DMS53 (cell line): Measurements from ENCODE around the gene PABPC3.

ENCODE experiments used
- DNase-seq: peaks from one replicate; lab custom pipeline; 2025; lab: John Stamatoyannopoulos, UW

Gene PABPC3

DNA sequence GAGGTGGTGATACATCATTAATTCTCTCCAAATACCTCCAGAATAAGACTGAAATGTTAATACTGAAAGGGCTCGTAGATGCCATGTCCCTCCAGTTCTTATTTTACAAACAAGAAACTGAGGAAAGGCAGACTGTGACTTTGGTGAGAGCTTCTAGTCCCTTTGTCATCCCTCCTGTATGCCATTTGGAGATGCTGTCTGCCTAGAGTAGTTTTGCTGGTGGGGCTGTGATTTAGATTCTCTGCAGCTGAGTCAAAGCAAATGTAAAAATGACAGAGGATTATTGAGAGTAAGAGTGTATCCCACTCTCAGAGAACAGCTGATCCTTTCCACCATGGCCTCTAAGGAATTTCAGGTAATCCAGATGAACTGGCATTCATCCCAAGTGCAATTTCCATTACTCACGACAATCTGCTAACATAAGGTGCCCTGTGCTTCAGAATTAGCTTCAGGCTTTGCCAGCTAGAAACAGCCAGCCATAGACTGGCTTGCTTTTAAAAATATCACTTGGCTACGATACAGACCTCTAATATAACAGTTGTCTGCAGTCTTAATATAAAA is 16.8 kb downstream of the PABPC3 start:
- DNase-seq = no peak

DNA sequence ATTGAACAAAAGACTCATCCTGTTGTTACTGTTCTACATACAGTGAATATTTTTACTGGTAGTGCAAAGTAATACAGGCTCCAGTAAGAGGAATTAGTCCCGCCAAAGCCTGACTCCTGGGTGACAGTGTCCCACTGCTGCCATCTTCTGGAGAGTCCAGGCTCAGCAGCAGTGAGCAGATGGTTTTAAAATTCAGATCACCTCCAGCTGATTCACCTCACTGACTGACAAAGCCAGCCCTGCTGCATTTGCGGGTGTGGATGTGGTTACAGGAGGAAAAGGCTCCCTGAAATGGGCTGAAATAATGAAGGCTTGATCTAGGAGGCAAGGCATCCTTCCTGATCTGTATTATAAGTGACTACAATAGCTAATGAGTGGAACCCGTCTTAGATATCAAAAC is 18.3 kb downstream of the PABPC3 start:
- DNase-seq = peak; percentile 89

DNA sequence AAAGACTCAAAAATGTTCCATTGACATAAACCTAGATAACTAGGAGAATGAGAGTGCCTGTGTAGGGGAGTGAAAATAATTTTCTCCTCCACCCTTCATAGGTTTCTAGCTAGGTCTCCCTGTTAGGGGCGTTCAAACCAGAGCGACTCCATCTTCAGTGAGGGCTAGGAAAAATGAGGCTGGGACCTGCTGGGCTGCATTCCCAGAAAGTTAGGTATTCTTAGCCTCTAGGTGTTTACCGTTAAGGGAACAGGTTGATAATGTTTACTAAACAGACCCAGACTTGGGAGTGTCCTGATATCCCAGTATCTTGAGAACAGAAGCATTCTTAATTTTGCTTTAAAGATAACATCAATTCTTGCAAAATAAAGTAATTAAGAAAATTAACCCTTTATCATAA is 20.1 kb downstream of the PABPC3 start:
- DNase-seq = no peak

DNA sequence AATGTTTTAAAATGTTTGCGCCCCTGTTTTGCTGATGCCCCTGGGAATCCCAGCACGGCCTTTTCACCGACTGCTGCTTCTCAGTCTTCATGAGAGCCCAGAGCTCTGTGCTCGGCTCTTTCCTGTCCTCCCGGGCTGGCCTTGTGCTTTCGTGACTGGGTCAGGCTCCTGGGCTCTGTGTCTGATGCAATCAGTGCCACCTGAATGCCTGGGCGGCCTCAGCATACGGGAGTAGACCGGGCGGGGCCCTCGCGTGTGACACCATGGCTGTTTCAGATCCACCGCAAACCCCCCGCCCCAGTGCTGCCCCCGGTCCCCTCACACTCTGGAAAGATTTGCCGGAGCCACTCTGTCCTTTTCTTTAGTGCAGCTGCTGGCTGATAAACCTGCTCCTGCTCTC is 21.4 kb downstream of the PABPC3 start:
- no peak for DNase-seq

GRCh38 chr13:25118378-25118905 is 22.5 kb downstream of the PABPC3 start:
- DNase-seq = no peak

DNA sequence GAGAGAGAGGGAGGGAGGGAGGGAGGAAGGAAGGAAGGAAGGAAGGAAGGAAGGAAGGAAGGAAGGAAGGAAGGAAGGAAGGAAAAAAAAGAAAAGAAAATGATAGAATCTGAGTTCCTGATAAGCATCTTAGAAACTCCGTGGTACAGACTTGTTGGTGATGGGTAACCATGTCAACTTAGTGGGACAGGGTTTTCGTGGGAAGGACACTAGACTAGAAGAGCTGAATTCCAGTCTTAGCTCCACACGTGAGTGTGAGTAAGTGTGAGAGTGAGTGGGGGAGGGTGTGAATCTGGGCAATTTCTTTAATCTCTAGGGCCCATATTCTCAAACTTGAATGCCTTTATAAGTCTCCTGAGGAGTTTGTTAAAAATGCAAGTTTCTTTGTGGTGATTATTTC is 35.0 kb downstream of the PABPC3 start:
- no peak for DNase-seq

DNA sequence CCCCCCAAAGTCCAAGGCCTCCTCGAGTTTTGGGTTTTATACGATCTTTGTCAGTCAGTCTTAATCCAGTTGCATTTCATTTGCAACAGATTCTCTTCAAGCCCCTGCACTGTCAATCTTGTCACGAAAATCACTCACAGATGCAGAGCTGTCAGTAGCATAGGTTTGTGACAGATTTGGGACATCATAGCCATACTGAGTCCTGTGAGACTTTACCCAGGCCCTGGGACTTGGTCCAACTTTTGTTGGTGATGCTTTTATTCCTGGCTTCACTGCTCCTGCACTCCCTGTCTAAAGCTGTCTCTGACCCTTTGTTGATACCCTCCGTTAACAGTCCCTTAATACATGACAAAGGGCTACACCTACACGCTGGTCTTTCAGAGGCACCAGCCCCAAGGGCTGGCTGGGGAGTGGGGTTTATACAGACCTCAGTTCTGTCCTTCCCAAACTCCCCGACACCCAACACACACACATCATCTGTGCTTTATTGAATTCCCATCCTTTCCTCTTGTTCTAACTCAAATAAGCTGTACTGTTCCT is 36.0 kb downstream of the PABPC3 start:
- DNase-seq = no peak

DNA sequence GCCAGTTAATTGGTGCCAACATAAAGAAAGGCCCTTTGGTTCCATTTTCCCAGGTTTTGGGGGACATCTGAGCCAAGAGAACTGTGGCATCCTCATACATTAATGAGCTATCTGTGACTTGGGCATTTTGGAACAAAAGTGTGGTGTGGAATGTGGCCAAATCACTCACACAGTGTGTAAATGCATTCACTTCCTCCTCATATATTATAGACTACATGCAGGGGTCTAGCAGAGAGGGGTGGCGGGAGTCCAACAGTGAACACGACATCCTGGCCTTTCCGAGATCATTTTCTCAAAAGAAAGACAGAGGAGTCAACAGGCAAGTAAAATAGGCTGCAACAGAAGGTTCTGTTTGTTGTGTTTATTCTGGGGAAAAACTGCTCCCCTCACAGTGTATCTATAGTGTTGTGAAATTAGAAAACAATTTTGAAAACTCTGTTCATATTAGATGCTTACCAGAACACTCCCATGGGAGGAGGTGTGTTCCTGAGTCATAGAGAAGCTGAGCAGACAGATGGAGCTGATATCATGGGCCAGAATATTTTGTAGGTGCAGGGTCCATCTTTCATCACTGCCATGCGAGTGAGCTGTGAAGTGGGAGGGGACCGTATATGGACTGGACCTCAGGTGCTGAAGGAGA is 36.9 kb downstream of the PABPC3 start:
- no peak for DNase-seq

DNA sequence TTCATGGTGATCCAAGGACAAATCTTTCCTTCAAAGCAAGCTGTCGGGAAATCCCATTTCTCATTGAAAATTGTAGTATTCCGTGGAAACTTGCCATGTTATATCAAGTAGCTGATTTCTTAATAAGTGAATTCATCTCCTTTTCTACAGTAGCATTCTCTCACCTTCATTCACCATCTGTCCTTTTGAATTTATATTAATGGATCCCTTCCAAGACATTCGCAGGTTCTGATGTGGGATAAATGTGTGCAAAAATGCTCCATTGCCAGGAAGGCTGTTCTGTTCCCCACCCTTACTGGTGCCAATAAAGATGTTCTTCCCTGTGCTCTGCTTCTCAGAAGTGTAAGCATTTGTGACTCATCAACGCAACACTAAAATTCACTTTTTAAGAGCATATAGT is 40.0 kb downstream of the PABPC3 start:
- no peak for DNase-seq

GRCh38 chr13:25136880-25137787 is 41.2 kb downstream of the PABPC3 start:
- DNase-seq = no peak

GRCh38 chr13:25137788-25138115 is 41.8 kb downstream of the PABPC3 start:
- no peak for DNase-seq

DNA sequence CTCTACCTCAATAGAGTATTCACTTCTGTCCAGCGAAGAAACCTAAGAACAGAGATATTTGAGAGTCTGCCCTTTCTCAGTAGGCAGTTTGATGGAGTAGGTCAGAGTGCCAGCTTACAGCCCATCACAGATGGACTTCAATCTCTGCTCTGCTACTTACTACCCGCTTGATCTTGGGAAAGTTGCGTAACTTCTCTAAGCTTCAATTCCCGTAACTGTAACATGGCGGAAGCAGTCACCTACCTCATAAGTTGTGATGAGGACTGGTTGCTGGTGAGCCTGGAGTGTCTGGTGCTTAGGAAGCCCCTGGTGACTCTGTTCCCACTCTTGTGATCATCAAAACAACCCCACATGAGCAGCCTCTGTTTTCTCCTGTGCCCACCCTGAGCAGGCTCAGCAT is 45.1 kb downstream of the PABPC3 start:
- no peak for DNase-seq

GRCh38 chr13:25143706-25144105 is 47.8 kb downstream of the PABPC3 start:
- no peak for DNase-seq

DNA sequence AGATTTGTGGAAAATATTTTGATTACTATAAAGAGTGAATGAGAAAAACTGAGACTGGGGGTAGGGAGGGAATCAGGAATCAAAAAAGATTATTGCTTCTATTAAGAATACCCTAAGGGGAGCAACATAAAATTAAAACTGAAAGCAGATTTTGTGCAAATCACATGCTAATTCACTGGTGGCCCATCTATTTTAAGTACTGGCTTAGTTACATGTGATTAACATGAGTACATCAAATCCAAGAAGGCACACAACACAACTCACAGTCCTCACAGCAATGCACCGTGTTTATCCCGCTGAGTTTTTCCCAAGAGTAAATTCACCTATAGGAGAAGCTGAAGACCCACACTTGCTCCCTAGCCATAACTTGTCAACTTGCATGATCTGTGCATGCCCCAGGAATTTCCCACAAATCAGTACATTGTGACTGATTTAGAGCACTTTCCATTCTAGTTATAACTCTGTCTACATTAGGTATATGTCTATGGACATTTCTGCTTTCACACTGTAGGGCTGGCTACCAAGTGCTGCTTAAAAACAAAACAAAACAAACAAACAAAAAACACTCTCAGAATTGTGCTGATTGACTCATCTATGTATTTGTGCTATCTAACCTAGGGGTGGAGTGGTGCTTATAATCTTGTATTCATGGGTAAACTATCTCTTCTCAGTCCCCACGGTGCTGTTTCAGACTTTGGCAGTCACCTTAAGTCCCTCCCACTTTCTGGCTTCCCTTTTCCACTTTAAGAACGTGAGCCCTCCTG is 51.9 kb downstream of the PABPC3 start:
- no peak for DNase-seq

GRCh38 chr13:25148402-25148771 is 52.5 kb downstream of the PABPC3 start:
- no peak for DNase-seq
